Mesenteric fat pad (tissue), 1 donor: ENCODE data around the gene GRIA3. TPM values are rescaled to one million over a fixed set of nuclear protein-coding genes. Genes with fewer than 3 reads are reported as not detected.
"Not testable (repeated sequence)": the region's sequence is repeated elsewhere in the genome, so short reads cannot be mapped to it uniquely, and the experiment has no call there.

Source experiments
- DNase-seq: peaks from one replicate; pipeline ENCODE4 v3.0.0-alpha.2; 2020; ENCODE audit warnings: low spot score
- total RNA-seq: library from RNA; stranded (reverse); fragmentation: NEBNext Ultra II Directional; extraction: Animal tissue kit (Norgen Biotek cat#: 25700); gene quantifications from one replicate; pipeline ENCODE4 v1.2.1, GENCODE V29; 2021
- donor health status: DM: yes; HTN: yes; CAD: no.

GRIA3 gene
- total RNA-seq, 1 donor from 2014 or later = 0.71 TPM

DNA sequence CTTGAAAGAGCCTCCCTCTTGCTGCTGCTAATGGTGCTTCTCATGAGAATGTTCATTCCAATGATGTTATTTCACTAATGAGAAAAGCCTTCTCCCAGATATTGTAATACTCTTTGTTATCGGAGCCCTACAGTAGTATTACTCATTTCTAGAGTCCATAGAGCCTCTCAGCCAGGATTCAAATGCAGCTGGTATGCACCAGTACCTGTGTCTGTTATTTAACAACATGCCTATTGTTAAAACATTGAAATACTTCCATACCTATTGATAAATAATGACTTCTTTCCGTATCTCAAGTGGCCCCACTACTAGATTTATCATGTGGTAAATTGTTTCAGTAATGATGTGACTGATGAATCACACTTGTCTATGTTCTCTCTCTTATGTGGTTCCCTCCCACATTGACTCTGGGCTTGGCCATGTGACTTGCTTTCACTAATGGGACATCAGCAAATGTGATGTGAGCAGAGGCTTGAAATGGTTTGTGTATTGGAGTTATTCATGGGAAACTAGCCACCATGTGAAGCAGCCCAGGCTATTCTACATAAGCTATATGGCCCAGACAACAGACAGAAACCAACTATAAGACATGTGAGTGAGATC is 341.1 kb downstream of the GRIA3 start:
- DNase-seq = no peak

- DNase-seq = not testable (repeated sequence)
Measured at GRCh38 chrX:123530726-123531125, 346.6 kb downstream of the GRIA3 start.
